OCI-LY3 (cell line): ENCODE data around the gene CFAP45.

ENCODE experiments used
- H2AFZ ChIP-seq: fragments of 200-600, 300-600 bp; shearing (Covaris generic); 2 replicates; pipeline ENCODE4 v1.6.0; 2014; ENCODE audit warnings: antibody characterized with exemption, low read depth, low read length
- H3K27ac ChIP-seq: fragments of 200-600, 300-600 bp; sonication (generic); 2 replicates; pipeline ENCODE4 v1.5.1; 2014; ENCODE audit warnings: mild to moderate bottlenecking, low read length, moderate library complexity, mixed read lengths
- H3K27me3 ChIP-seq: fragments of 200-600, 300-600 bp; sonication (generic); 2 replicates; pipeline ENCODE4 v1.6.1; 2014; ENCODE audit warnings: low read depth, low read length, mixed read lengths
- H3K36me3 ChIP-seq: fragments of 200-600, 300-600 bp; sonication (generic); replicated peaks from 2 replicates; pipeline ENCODE3; 2014; ENCODE audit warnings: low read depth, low read length, mixed read lengths
- H3K4me1 ChIP-seq: fragments of 300-600, 200-600 bp; sonication (generic); 2 replicates; pipeline ENCODE4 v1.6.1; 2014; ENCODE audit warnings: low read length, mixed read lengths
- H3K4me2 ChIP-seq: fragments of 200-600, 300-600 bp; sonication (generic); 2 replicates; pipeline ENCODE4 v1.6.1; 2014; ENCODE audit warnings: low read length, mixed read lengths
- H3K4me3 ChIP-seq: fragments of 300-600, 200-600 bp; sonication (generic); 2 replicates; pipeline ENCODE4 v1.5.1; 2014; ENCODE audit warnings: antibody characterized with exemption, mild to moderate bottlenecking, low read length, moderate library complexity
- H3K79me2 ChIP-seq: fragments of 300-600, 200-600 bp; shearing (Covaris generic); 2 replicates; pipeline ENCODE4 v1.6.1; 2014; ENCODE audit warnings: mild to moderate bottlenecking, low read length, mixed read lengths
- H3K9ac ChIP-seq: fragments of 300-600, 200-600 bp; shearing (Covaris generic); 2 replicates; pipeline ENCODE4 v1.6.0; 2014; ENCODE audit warnings: mild to moderate bottlenecking, low read length, moderate library complexity
- H3K9me3 ChIP-seq: fragments of 200-600, 300-600 bp; shearing (Covaris generic); 2 replicates; pipeline ENCODE4 v1.6.1; 2014; ENCODE audit warnings: low read length, mixed read lengths; ENCODE audit not compliant: insufficient read depth
- H4K20me1 ChIP-seq: fragments of 200-600, 300-600 bp; sonication (generic); 2 replicates; pipeline ENCODE4 v1.6.1; 2016; ENCODE audit warnings: low read length, mixed read lengths; ENCODE audit not compliant: insufficient read depth
- EZH2phosphoT487 ChIP-seq: fragments of 200-600 bp; shearing (Covaris generic); IDR thresholded peaks from 2 replicates; pipeline ENCODE4 v1.6.1; 2018; ENCODE audit warnings: antibody characterized with exemption, mixed run types, low read depth
- TF ChIP-seq, protein P1 (sequence below): fragments of 200-600, 300-600 bp; sonication (generic); IDR thresholded peaks from 2 replicates; pipeline ENCODE4 v1.5.1; 2014; ENCODE audit warnings: antibody characterized with exemption, low read length, low read depth

The CFAP45 gene

DNA sequence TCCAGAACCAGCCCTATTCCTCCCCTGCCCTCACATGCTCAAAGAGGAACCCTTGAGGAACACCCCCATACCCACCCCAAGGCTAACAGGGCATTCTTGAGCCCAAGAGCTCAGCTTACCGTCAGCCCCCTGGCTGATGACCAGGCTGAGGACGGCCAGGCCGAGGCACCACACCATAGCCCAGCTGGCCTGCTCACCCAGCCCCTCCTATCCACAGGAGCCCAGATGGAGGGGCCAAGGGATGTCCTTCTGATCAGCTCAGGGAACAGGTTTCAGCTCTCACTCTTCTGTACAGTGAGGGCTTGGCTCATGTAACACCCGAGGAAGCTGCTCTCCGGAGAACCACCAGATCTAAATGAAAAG lies 43.3 kb upstream of the CFAP45 start:
- Histone ChIP-seq H3K27me3 (peaks cover 16% of the 10 kb centered on the region; the same call in 1 of the 2 replicates), H3K9ac (no peak overlapping the region), H3K36me3 (no peaks in the 10 kb centered on the region), H3K4me2 (no peak overlapping the region), H3K79me2 (no peaks in the 10 kb centered on the region), H3K4me3 (no peak overlapping the region), H4K20me1 (no peaks in the 10 kb centered on the region), H3K4me1 (peaks cover 23% of the 10 kb centered on the region), H3K27ac (no peak overlapping the region), H3K9me3 (no peaks in the 10 kb centered on the region), H2AFZ (no peak overlapping the region)
- no peak for TF ChIP-seq EZH2phosphoT487
- TF ChIP-seq, protein P1, sequence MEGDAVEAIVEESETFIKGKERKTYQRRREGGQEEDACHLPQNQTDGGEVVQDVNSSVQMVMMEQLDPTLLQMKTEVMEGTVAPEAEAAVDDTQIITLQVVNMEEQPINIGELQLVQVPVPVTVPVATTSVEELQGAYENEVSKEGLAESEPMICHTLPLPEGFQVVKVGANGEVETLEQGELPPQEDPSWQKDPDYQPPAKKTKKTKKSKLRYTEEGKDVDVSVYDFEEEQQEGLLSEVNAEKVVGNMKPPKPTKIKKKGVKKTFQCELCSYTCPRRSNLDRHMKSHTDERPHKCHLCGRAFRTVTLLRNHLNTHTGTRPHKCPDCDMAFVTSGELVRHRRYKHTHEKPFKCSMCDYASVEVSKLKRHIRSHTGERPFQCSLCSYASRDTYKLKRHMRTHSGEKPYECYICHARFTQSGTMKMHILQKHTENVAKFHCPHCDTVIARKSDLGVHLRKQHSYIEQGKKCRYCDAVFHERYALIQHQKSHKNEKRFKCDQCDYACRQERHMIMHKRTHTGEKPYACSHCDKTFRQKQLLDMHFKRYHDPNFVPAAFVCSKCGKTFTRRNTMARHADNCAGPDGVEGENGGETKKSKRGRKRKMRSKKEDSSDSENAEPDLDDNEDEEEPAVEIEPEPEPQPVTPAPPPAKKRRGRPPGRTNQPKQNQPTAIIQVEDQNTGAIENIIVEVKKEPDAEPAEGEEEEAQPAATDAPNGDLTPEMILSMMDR, result no peak

DNA sequence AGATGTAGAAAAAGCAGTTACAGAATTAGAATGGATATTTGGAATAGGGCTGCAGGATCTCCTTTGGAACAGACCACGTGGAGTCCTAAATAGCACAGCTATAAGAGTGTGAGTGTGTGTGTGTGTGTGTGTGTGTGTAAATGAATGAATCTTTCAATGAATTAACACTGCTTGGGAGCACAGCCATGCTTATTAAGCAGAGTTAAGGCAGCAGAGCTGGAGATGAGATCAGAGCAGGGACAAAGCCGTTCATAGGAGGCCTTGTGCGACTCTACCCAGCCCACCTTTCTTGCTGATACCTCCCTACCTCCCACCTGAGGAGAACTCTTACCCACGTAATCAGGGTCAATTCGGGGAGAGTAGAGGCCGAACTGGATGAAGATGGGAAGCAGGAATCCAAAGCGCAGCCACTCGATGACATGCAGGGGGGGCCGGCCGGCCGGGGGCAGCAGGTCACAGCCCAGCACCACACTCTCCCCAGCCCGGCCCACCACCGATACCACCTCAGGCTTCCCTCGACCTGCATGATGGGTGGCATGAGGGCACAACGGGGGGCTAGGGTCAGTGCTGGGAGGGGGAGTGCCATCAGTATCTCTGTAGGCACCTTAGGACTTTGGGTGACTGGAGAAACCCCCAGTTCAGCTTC lies 42.8 kb upstream of the CFAP45 start:
- Histone ChIP-seq H3K27me3 (peaks cover 18% of the 10 kb centered on the region; the same call in 1 of the 2 replicates), H4K20me1 (no peaks in the 10 kb centered on the region), H3K27ac (no peak overlapping the region), H3K9me3 (no peaks in the 10 kb centered on the region), H3K4me2 (no peak overlapping the region), H2AFZ (no peak overlapping the region), H3K79me2 (no peaks in the 10 kb centered on the region), H3K9ac (no peak overlapping the region), H3K4me1 (peaks cover 28% of the 10 kb centered on the region), H3K36me3 (no peaks in the 10 kb centered on the region), H3K4me3 (no peak overlapping the region)
- TF ChIP-seq EZH2phosphoT487, result no peak
- TF ChIP-seq, protein P1, result no peak

DNA sequence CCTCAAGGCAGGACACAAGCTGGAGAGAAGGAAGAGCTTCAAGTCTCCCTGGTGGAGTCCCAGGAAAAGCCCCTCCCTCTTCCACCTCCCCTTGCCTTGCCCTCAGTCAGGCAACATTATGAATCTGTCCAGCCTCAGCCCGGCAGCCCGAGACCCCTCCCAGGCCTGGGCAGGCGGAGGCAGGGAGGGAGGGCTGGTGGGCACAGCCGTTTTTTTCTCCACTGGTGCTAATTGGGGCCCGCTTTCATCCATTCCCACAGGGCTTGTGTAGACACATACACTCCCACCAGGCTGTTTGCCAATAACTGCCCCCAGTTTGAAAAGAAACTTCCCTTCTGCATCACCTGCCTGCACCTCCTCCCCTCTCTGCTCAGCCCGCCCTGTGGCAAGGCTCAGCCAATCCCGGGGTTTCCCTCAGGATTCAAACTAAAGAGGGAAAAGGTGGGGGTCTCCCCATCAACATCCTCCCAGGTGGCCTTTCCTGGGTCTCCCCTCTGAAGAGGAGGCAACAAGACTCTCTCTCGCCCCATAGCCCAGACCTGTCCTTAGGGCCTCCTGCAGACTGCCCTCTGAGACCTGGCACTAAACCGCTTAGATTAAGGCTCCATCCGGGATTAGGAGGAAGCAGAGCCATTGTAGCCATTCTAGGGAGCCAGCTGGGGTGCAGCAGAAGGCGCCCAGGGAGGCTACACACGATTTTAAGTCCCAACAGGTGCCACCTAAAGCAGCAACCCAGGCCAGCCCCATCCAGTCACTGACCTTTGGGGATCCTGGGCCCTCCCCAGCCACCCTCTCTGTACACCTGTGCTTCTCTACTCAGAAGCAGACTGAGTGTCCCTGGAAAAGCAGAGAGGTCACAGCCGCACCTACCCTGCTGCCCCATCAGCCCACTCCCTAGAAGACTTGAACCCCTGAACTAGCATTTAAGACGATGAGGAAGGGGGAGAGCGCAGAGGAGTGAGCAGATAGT lies 41.9 kb upstream of the CFAP45 start:
- Histone ChIP-seq H4K20me1 (no peaks in the 10 kb centered on the region), H3K4me2 (no peak overlapping the region), H2AFZ (no peak overlapping the region), H3K27me3 (peaks cover 22% of the 10 kb centered on the region; the same call in 1 of the 2 replicates), H3K9ac (no peak overlapping the region), H3K4me3 (no peak overlapping the region), H3K36me3 (no peaks in the 10 kb centered on the region), H3K79me2 (no peaks in the 10 kb centered on the region), H3K9me3 (no peaks in the 10 kb centered on the region), H3K4me1 (peaks cover 36% of the 10 kb centered on the region), H3K27ac (no peak overlapping the region)
- TF ChIP-seq, protein P1, result no peak
- no peak for TF ChIP-seq EZH2phosphoT487

DNA sequence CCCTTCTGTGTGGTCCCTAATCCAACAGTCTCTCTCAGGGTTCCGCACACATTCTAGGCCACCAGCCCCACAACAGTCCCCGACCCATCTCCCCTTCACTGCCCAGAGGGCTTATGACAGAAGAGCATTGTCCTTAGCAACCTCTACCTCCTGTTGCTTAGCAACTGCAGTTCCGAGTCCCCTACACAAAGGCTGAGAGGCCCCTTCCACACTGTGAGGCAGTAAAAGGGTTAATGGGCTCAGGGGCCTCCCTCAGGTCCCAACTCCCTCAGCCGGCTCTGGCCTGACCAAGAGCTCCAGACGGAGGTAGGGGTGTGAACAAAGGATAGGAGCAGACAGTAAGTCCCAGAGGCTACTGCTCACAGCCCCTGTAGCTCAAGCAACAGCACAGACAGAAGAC lies 41.2 kb upstream of the CFAP45 start:
- peaks cover 40% of the 10 kb centered on the region for H3K4me1 ChIP-seq
- H2AFZ ChIP-seq, result no peak overlapping the region
- no peak overlapping the region for H3K4me3 ChIP-seq
- peaks cover 22% of the 10 kb centered on the region; the same call in 1 of the 2 replicates for H3K27me3 ChIP-seq
- no peak overlapping the region for H3K27ac ChIP-seq
- no peak overlapping the region for H3K9ac ChIP-seq
- H3K9me3 ChIP-seq, result no peaks in the 10 kb centered on the region
- H3K4me2 ChIP-seq, result no peak overlapping the region
- TF ChIP-seq, protein P1, result no peak
- peaks cover 1% of the 10 kb centered on the region for H4K20me1 ChIP-seq
- no peaks in the 10 kb centered on the region for H3K36me3 ChIP-seq
- H3K79me2 ChIP-seq, result no peaks in the 10 kb centered on the region
